Neural progenitor cell (in vitro differentiated cells): ENCODE results near the gene SLC46A1.
"Not testable (repeated sequence)": the region's sequence is repeated elsewhere in the genome, so short reads cannot be mapped to it uniquely, and the experiment has no call there.

Experiments used
- CTCF ChIP-seq: fragments of 200-600 bp; sonication (generic); IDR thresholded peaks from 2 replicates; pipeline ENCODE4 v1.5.1; 2017; ENCODE audit warnings: antibody characterized with exemption, mild to moderate bottlenecking
- EZH2 ChIP-seq: fragments of 200-600 bp; sonication (generic); IDR thresholded peaks from 2 replicates; pipeline ENCODE4 v1.6.1; 2017; ENCODE audit warnings: antibody characterized with exemption, mild to moderate bottlenecking, moderate library complexity

- TF ChIP-seq EZH2, CTCF: not testable (repeated sequence)
These were observed 28.3 kb upstream of the SLC46A1 start for GRCh38 chr17:28434326-28434725.
